OCI-LY7 (cell line): ENCODE results near the gene FBXO47. TPM values are rescaled to one million over a fixed set of nuclear protein-coding genes. Genes with fewer than 3 reads are reported as not detected.
"Not testable (repeated sequence)": the region's sequence is repeated elsewhere in the genome, so short reads cannot be mapped to it uniquely, and the experiment has no call there.

Source experiments
- BruUV-seq: library from RNA; stranded (reverse); fragments of 400-500 nt; replicated peaks from 2 replicates; lab custom pipeline; 2021; lab: Mats Ljungman, UMichigan
- CTCF ChIA-PET: fragments of 300-600 bp; sonication (Branson Sonifier 250); formaldehyde crosslinking; loops from one replicate; lab custom pipeline; 2022; ENCODE audit warnings: antibody characterized with exemption; ENCODE audit not compliant: unreplicated experiment; lab: Charles Lee
- POLR2A ChIA-PET: fragments of 300-600 bp; sonication (Branson Sonifier 250); formaldehyde crosslinking; loops from one replicate; lab custom pipeline; 2022; ENCODE audit warnings: antibody characterized with exemption; lab: Charles Lee
- DNase-seq: peaks from one replicate; pipeline ENCODE4 v3.0.0-alpha.2; 2015; ENCODE audit warnings: low spot score
- H2AFZ ChIP-seq: fragments of 200-600 bp; sonication (generic), shearing (Covaris generic); 2 replicates; pipeline ENCODE4 v1.6.1; 2014; ENCODE audit warnings: mild to moderate bottlenecking, antibody characterized with exemption, low read length, moderate library complexity
- H3K27ac ChIP-seq: fragments of 200-600 bp; sonication (generic); 2 replicates; pipeline ENCODE4 v1.5.1; 2014; ENCODE audit warnings: mixed run types, low read depth, mild to moderate bottlenecking, moderate library complexity, low read length, inconsistent platforms; ENCODE audit not compliant: poor library complexity, severe bottlenecking
- H3K36me3 ChIP-seq: fragments of 200-600 bp; sonication (generic); 2 replicates; pipeline ENCODE4 v1.6.1; 2014; ENCODE audit warnings: mild to moderate bottlenecking, antibody characterized with exemption, low read length, moderate library complexity, mixed read lengths; ENCODE audit not compliant: insufficient read depth
- H3K4me1 ChIP-seq: fragments of 200-600 bp; sonication (generic); 2 replicates; pipeline ENCODE4 v1.5.1; 2014; ENCODE audit warnings: mild to moderate bottlenecking, low read length; ENCODE audit not compliant: insufficient read depth, poor library complexity, severe bottlenecking
- H3K4me2 ChIP-seq: fragments of 200-600 bp; sonication (generic); 2 replicates; pipeline ENCODE4 v1.6.1; 2014; ENCODE audit warnings: mild to moderate bottlenecking, low read length
- H3K4me3 ChIP-seq: fragments of 200-600 bp; sonication (generic); 2 replicates; pipeline ENCODE4 v1.5.1; 2014; ENCODE audit warnings: mild to moderate bottlenecking, low read depth, low read length; ENCODE audit not compliant: poor library complexity, severe bottlenecking
- H3K79me2 ChIP-seq: fragments of 200-600 bp; sonication (generic); 2 replicates; pipeline ENCODE4 v1.6.1; 2016; ENCODE audit warnings: low read depth, mild to moderate bottlenecking, low read length, moderate library complexity, mixed read lengths; ENCODE audit not compliant: insufficient read depth
- H3K9me2 ChIP-seq: fragments of 200-600 bp; sonication (generic); 2 replicates; pipeline ENCODE4 v1.6.1; 2016; ENCODE audit warnings: mild to moderate bottlenecking, low read length, mixed read lengths; ENCODE audit not compliant: insufficient read depth
- H3K9me3 ChIP-seq: fragments of 200-600 bp; sonication (generic); 2 replicates; pipeline ENCODE4 v1.6.1; 2014; ENCODE audit warnings: mild to moderate bottlenecking, mixed run types, low read length, mixed read lengths
- H4K20me1 ChIP-seq: fragments of 200-600 bp; sonication (generic); 2 replicates; pipeline ENCODE4 v1.6.1; 2014; ENCODE audit warnings: mild to moderate bottlenecking, antibody characterized with exemption, low read length, moderate library complexity, mixed read lengths; ENCODE audit not compliant: insufficient read depth
- CTCF ChIP-seq: fragments of 200-600 bp; sonication (generic); conservative IDR thresholded peaks from 2 replicates; pipeline ENCODE4 v1.5.1; 2014; ENCODE audit warnings: mild to moderate bottlenecking, antibody characterized with exemption, low read length, moderate library complexity, mixed read lengths
- EZH2phosphoT487 ChIP-seq: fragments of 200-600 bp; sonication (generic); IDR thresholded peaks from 2 replicates; pipeline ENCODE4 v1.6.1; 2018; ENCODE audit warnings: low read depth, borderline replicate concordance, mild to moderate bottlenecking, mixed run types, antibody characterized with exemption, low read length, moderate library complexity, mixed read lengths
- intact Hi-C: fragments of 100-400 bp; cut with micrococcal nuclease; formaldehyde crosslinking; loops from one replicate; pipeline ENCODE4 v1.10.0; 2022; ENCODE audit not compliant: unreplicated experiment
- total RNA-seq, 2 experiments: library from RNA; depleted of rRNA in 1 of 2; stranded (reverse); fragments of >200 nt in 1 of 2; shearing (Covaris generic) in 1 of 2; gene quantifications; 2 replicates each; pipeline ENCODE4 v1.2.3, GENCODE V29; 2014 to 2022

The FBXO47 gene
- total RNA-seq, 2 experiments from 2014 or later, result 0.13 TPM; not detected in 1

GRCh38 chr17:38981636-38982035, 14.4 kb upstream of the FBXO47 start:
- H3K9me2 ChIP-seq, result no peaks in the 10 kb centered on the region
- H3K4me2 ChIP-seq, result no peak overlapping the region
- no peak overlapping the region for H3K27ac ChIP-seq
- H3K4me3 ChIP-seq, result no peak overlapping the region
- H3K9me3 ChIP-seq, result no peaks in the 10 kb centered on the region
- intact Hi-C loops, result no loop called here
- ChIA-PET CTCF (interaction anchor here (0.6 to 1.0 kb wide), 2 partner anchors 156 to 263 kb away, joined by 3 to 4 read pairs; no protein-coding TSS in a partner anchor), POLR2A (interaction anchor here (1.2 kb wide), 1 partner anchor 10 kb away, joined by 4 read pairs; no protein-coding TSS in a partner anchor)
- no peaks in the 10 kb centered on the region for H3K36me3 ChIP-seq
- no peaks in the 10 kb centered on the region for H4K20me1 ChIP-seq
- H3K79me2 ChIP-seq, result no peaks in the 10 kb centered on the region
- H3K4me1 ChIP-seq, result peaks cover 4% of the 10 kb centered on the region
- DNase-seq, result no peak
- no TSS peak for BruUV-seq
- TF ChIP-seq CTCF (no peak), EZH2phosphoT487 (no peak)
- no peak overlapping the region for H2AFZ ChIP-seq

- Histone ChIP-seq H3K4me2 (no peak overlapping the region), H4K20me1 (no peaks in the 10 kb centered on the region), H3K36me3 (no peaks in the 10 kb centered on the region), H3K4me3 (no peak overlapping the region), H3K9me3 (no peaks in the 10 kb centered on the region), H3K27ac (no peak overlapping the region), H2AFZ (no peak overlapping the region), H3K79me2 (no peaks in the 10 kb centered on the region), H3K9me2 (no peaks in the 10 kb centered on the region), H3K4me1 (peaks cover 4% of the 10 kb centered on the region)
- POLR2A ChIA-PET, result interaction anchor here (0.7 to 1.2 kb wide), 2 partner anchors 9 to 13 kb away, joined by 3 to 4 read pairs; no protein-coding TSS in a partner anchor
- DNase-seq, result no peak
- no peak for TF ChIP-seq CTCF
- no TSS peak for BruUV-seq
- CTCF ChIA-PET, result no interaction called here
- intact Hi-C loops, result no loop called here
Observed at GRCh38 chr17:38980490-38981217, 13.5 kb upstream of the FBXO47 start.

- POLR2A ChIA-PET, result interaction anchor here (0.5 kb wide), 1 partner anchor 107 kb away, joined by 3 read pairs; no protein-coding TSS in a partner anchor
- no peaks in the 10 kb centered on the region for H3K79me2 ChIP-seq
- no peak overlapping the region for H2AFZ ChIP-seq
- intact Hi-C loops, result no loop called here
- no peak for DNase-seq
- no peaks in the 10 kb centered on the region for H4K20me1 ChIP-seq
- TF ChIP-seq EZH2phosphoT487 (no peak), CTCF (no peak)
- CTCF ChIA-PET, result no interaction called here
- no peaks in the 10 kb centered on the region for H3K9me2 ChIP-seq
- peaks cover 4% of the 10 kb centered on the region for H3K4me1 ChIP-seq
- H3K9me3 ChIP-seq, result no peaks in the 10 kb centered on the region
- no peak overlapping the region for H3K27ac ChIP-seq
- no peak overlapping the region for H3K4me2 ChIP-seq
- H3K4me3 ChIP-seq, result no peak overlapping the region
- no peaks in the 10 kb centered on the region for H3K36me3 ChIP-seq
- BruUV-seq, result no TSS peak
Observed at GRCh38 chr17:38978180-38978579, 11.0 kb upstream of the FBXO47 start.

GRCh38 chr17:38976187-38976551, 9.0 kb upstream of the FBXO47 start:
- H3K9me2 ChIP-seq, H3K36me3 ChIP-seq, H3K4me1 ChIP-seq, DNase-seq, H3K4me3 ChIP-seq, H3K4me2 ChIP-seq, BruUV-seq, H2AFZ ChIP-seq, CTCF ChIA-PET, H3K27ac ChIP-seq, H4K20me1 ChIP-seq, H3K9me3 ChIP-seq, intact Hi-C loops, POLR2A ChIA-PET, H3K79me2 ChIP-seq: not testable (repeated sequence)
